Mammary epithelial cell (primary cell): ENCODE results near the gene STK39.

Source experiments
- EZH2 ChIP-seq: IDR thresholded peaks from 2 replicates; pipeline ENCODE4 v1.6.1; 2012; ENCODE audit warnings: low read length, inconsistent platforms, borderline replicate concordance
- TF ChIP-seq, protein P1 (sequence below), 2 donors: IDR thresholded peaks in 1 of 2; conservative IDR thresholded peaks in 1 of 2; 2 replicates each; pipeline ENCODE4 v1.5.1; 2011 to 2012; ENCODE audit warnings: inconsistent platforms in 2 of 2, low read length in 2 of 2, mild to moderate bottlenecking in 2 of 2, control low read depth in 1 of 2, low read depth in 1 of 2; ENCODE audit not compliant: insufficient read depth in 1 of 2; ENCODE audit errors: extremely low read depth in 1 of 2

GRCh38 chr2:168189835-168190569, 57.4 kb downstream of the STK39 start:
- TF ChIP-seq, protein P1, sequence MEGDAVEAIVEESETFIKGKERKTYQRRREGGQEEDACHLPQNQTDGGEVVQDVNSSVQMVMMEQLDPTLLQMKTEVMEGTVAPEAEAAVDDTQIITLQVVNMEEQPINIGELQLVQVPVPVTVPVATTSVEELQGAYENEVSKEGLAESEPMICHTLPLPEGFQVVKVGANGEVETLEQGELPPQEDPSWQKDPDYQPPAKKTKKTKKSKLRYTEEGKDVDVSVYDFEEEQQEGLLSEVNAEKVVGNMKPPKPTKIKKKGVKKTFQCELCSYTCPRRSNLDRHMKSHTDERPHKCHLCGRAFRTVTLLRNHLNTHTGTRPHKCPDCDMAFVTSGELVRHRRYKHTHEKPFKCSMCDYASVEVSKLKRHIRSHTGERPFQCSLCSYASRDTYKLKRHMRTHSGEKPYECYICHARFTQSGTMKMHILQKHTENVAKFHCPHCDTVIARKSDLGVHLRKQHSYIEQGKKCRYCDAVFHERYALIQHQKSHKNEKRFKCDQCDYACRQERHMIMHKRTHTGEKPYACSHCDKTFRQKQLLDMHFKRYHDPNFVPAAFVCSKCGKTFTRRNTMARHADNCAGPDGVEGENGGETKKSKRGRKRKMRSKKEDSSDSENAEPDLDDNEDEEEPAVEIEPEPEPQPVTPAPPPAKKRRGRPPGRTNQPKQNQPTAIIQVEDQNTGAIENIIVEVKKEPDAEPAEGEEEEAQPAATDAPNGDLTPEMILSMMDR (conservative IDR thresholded peaks at IDR 0.05 in 1 of 2, IDR thresholded peaks at IDR 0.05 in 1 of 2; ENCODE audit: extremely low read depth in 1 of 2, insufficient read depth in 1 of 2, low read depth in 1 of 2, low read length in 2 of 2) = no peak
- no peak for TF ChIP-seq EZH2
